GM18951 (cell line): Measurements from ENCODE around the gene SCGN.

Experiments
- POLR2A ChIP-seq: IDR thresholded peaks from 4 replicates; pipeline ENCODE4 v1.6.1; 2011; ENCODE audit warnings: mild to moderate bottlenecking; ENCODE audit not compliant: insufficient read length, insufficient read depth; ENCODE audit errors: extremely low read depth
- in situ Hi-C: fragments of 300-500 bp; cut with MboI; formaldehyde crosslinking; loops from one replicate; pipeline ENCODE4 v1.12.0; 2022; ENCODE audit warnings: low sequenced_read_pairs, mixed read lengths, inconsistent platforms; ENCODE audit not compliant: unreplicated experiment

Gene SCGN

DNA sequence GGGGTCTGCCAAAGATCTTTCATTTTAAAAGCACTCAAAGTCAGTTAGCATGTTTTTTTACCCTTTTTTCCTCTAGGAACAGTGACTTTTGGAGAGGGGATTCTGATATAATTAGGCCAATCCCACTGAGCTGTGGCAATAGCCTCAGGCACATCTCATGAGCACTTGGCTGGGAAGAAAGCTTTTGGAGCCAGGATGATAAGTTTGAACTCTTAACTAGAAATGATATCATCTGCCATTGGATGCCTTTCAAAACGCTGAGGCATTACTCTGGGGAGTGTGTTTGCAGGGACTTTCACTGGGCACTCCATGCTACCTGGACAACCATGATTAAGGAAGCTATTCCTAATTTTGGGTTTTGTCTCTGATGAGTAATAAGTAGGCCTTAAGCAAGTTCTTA lies 3.7 kb downstream of the SCGN start:
- in situ Hi-C loops: no loop called here
- TF ChIP-seq POLR2A: no peak

DNA sequence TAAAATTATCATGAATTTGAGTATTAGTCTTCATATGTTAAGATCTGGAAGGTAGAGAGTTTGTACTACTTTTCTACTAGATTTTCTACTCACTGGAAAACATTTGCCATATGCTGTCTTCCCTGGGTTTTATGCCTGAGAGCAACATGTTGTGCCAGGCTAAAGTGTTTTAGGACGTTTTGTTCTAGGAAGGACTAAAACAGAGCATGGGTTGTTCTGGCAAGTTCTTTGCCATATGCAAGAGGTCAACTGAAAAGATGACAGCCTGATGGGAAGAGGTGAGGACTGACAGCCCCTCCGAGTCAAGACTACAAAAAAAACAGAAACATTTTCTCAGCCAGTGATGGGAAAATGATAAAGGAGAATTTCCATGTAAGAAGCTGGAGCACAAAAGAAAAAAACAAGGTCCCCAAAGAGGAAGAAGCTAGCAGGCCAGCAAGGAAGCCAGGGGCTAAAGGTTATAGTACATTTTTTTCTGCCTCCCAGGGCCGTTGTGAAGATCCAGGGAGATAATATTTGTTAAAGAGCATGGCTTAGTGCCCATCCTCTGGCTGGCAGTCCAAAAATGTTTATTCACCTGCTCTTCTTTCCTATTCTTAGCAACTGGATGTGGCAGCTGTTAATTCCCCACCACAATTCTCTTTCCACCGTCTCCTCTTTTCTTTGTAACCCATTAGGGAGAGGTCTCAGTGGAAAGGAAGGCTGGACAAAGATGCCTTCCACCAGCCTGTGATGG lies 7.8 kb downstream of the SCGN start:
- in situ Hi-C loops: no loop called here
- no peak for TF ChIP-seq POLR2A

DNA sequence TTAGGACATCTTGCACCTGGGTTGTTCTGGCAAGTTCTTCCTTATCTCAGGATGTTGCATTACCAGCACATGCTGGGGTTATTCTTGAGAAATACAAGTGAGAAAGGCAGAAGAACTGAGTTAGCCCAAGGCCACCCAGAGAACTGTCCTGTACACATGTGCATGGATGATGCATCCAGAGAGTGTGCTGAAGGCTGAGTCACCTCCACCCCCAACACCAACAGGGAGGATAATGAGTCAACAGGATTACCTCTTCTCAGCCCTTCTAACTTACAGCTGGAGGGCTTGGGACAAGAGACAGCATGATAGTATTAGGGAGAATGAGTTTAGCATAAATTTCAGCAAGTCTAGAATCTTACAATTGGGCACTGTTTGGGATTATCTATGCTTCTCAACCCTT lies 8.5 kb downstream of the SCGN start:
- no peak for TF ChIP-seq POLR2A
- in situ Hi-C loops: no loop called here

DNA sequence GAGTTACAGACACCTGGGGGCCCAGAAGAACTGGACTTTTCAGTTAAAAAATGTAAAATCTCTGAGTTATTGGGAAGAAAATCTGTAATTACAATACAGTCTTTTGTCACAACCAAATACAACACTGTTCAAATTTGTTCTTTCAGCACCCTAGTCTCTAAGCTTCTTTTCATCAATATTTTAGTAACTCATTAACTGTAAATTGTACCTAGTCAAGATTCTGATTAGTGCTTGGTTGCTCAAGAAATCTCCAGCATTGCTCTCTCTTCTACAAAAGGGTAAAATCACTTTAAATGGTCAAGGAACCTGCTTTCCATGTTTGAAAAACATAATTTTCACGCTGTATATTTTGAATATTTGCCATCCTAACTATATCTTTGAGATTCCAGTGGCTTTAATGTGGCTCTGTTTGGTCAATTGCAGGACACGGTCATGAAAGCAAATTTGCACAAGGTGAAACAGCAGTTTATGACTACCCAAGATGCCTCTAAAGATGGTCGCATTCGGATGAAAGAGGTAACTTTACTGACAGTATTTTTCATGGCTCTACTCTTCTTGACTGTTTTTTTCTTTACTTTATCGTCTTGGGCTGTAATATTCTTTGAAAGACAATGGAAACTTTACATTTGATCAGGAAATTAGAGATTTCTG lies 9.2 kb downstream of the SCGN start:
- in situ Hi-C loops: no loop called here
- TF ChIP-seq POLR2A: no peak

GRCh38 chr6:25665455-25665854 lies 13.4 kb downstream of the SCGN start:
- TF ChIP-seq POLR2A: no peak
- in situ Hi-C loops: no loop called here

- in situ Hi-C loops: no loop called here
These were observed 17.4 kb downstream of the SCGN start for GRCh38 chr6:25669413-25669812.

GRCh38 chr6:25670208-25670607 lies 18.2 kb downstream of the SCGN start:
- in situ Hi-C loops: no loop called here
- no peak for TF ChIP-seq POLR2A

More at GRCh38 chr6:25669413-25669812, 17.4 kb downstream of the SCGN start:
- no peak for TF ChIP-seq POLR2A

- no peak for TF ChIP-seq POLR2A
- in situ Hi-C loops: no loop called here
These were observed 18.9 kb downstream of the SCGN start for GRCh38 chr6:25670793-25671513.

DNA sequence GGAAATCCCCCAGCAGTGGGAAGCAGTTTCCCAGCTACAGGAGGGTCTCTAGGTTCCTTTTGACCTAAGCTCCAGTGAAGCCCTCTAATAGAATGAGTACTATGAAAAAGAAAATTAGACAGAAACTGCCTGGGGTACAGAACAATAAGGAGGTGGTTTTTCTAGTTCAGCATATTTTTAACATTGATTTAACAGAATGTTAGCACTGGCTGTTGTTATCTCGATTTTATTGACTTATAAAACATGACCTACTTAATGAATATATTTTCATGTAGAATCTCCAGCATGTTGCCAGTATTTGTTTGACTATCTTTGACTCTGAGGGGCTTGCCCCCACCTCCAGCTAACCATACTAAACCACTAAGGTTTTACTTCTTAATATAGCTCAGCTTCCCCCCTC lies 19.6 kb downstream of the SCGN start:
- in situ Hi-C loops: no loop called here
- no peak for TF ChIP-seq POLR2A

DNA sequence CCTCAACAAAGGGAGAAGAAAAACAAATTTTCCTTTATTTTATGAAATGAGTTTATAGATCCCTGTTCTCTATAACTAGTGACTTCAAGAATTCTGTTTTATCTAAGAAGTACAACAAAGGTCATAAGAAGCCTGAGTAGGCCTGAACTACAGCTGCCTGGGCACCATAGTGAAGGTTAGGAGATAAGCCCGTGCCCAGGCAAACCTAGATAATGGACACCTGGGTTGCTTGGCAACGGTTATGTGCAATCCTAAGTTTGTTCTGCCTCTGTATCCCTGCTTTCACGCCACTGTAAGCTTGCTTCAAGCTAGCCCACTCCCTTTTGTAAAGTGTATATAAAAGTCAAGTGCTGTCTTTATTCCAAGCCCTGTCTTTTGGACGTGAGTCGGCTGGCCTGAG lies 23.2 kb downstream of the SCGN start:
- in situ Hi-C loops: no loop called here
- no peak for TF ChIP-seq POLR2A

DNA sequence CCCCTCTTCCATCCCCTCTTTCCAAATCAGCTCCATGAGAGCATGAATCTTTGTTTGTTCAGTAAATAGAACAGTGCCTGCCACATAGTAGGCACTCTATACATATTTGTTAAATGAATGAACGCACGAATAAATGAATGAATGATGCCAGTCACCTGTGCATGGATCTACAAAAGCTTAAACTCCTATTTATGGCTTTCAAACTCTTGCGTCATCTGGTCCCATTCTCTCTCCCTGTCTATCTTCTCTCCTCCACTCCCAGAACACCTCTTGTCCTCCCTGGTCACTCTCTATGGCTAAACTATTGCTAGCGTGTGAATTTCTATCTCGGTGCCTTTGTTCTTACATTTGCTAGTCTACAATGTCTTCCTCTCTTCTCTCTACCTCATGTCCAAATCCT lies 24.8 kb downstream of the SCGN start:
- in situ Hi-C loops: no loop called here

GRCh38 chr6:25681848-25682247 lies 29.8 kb downstream of the SCGN start:
- TF ChIP-seq POLR2A: no peak
- in situ Hi-C loops: no loop called here

More for the DNA sequence above, 24.8 kb downstream of the SCGN start:
- TF ChIP-seq POLR2A: no peak

DNA sequence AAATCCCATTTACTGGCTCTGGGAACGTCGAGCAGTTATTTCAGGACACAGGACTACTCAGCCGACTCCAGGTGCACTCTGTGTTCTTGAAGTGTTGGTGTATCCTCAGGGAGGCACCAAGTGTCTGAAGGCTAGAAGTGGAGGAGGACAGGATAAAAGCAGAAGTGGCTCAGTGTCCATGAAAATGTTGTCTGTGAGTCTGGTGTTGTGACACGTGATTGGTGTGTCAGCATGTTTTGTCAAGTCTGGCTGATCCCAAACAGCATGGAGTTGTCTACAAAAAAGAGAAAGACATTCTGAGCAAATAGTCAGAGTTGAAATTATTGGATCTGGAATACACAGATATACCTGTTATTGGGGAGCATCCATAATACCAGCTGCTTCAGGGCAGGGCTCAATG lies 30.3 kb downstream of the SCGN start:
- in situ Hi-C loops: no loop called here
- TF ChIP-seq POLR2A: no peak

DNA sequence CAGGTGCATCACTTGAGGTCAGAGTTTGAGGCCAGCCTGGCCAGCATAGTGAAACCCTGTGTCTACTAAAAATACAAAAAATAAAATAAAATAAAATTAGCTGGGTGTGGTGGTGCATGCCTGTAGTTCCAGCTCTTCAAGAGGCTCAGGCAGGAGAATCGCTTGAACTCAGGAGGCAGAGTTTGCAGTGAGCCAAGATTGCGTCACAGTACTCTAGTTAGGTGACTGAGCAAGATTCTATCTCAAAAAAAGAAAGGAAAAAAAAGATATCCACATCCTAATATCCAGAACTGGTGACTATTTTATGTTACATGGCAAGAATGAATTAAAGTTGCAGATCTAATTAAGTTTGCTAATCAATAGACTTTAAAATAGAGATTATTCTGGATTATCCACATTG lies 32.5 kb downstream of the SCGN start:
- TF ChIP-seq POLR2A: no peak
- in situ Hi-C loops: no loop called here
